Motor neuron (in vitro differentiated cells): ENCODE results near the gene KRT78. TPM values are rescaled to one million over a fixed set of nuclear protein-coding genes. Genes with fewer than 3 reads are reported as not detected.
"Not testable (repeated sequence)": the region's sequence is repeated elsewhere in the genome, so short reads cannot be mapped to it uniquely, and the experiment has no call there.

ENCODE experiments used
- ATAC-seq, 8 experiments: fragments of 200-7000 bp; cut with Tn5 transposase; replicated peaks in 6 of 8; 2 replicates each; pipeline ENCODE4 v1.8.0; 2021; ENCODE audit warnings: mild to moderate bottlenecking in 8 of 8, moderate library complexity in 8 of 8
- H3K27ac ChIP-seq, 2 donors: fragments of 250-450 bp; sonication (Bioruptor Pico); 2 replicates each; pipeline ENCODE4 v1.9.0; 2021; ENCODE audit warnings: antibody characterized with exemption in 2 of 2, mild to moderate bottlenecking in 2 of 2, moderate library complexity in 1 of 2
- H3K4me1 ChIP-seq, 2 donors: fragments of 250-450 bp; sonication (Bioruptor Pico); replicated peaks in 1 of 2; 2 replicates each; pipeline ENCODE4 v1.6.1; 2021; ENCODE audit warnings: antibody characterized with exemption in 2 of 2, mild to moderate bottlenecking in 2 of 2, moderate library complexity in 1 of 2
- H3K4me3 ChIP-seq, 5 donors: fragments of 250-450 bp; sonication (Bioruptor Pico); 2 replicates each; pipeline ENCODE4 v1.9.0; 2021; ENCODE audit warnings: antibody characterized with exemption in 5 of 5, mild to moderate bottlenecking in 5 of 5, moderate library complexity in 4 of 5
- WGBS, 10 experiments: fragments of 450-650 bp; shearing (Covaris generic); methylation state at CpG; one replicate each; pipeline ENCODE4 v1.0.0; 2022; 5-methylcytosine and 5-hydroxymethylcytosine counted together
- in situ Hi-C, 9 experiments: fragments of 400-800 bp; cut with MboI; loops; one replicate each; pipeline ENCODE4 v1.15.0; 2021; ENCODE audit warnings: low sequenced_read_pairs in 9 of 9, low pct_unique_long_range_greater_than_20kb in 2 of 9; ENCODE audit not compliant: unreplicated experiment in 9 of 9
- total RNA-seq, 8 experiments: library from RNA; unstranded; fragments of 300-600 nt; gene quantifications; 2 replicates each; pipeline versions ENCODE4 v1.2.3 to v1.2.4, GENCODE V29; 2022

Gene KRT78
- total RNA-seq, 8 experiments from 2014 or later, result 0.09 to 1.5 (median 0.71) TPM; not detected in 3

DNA sequence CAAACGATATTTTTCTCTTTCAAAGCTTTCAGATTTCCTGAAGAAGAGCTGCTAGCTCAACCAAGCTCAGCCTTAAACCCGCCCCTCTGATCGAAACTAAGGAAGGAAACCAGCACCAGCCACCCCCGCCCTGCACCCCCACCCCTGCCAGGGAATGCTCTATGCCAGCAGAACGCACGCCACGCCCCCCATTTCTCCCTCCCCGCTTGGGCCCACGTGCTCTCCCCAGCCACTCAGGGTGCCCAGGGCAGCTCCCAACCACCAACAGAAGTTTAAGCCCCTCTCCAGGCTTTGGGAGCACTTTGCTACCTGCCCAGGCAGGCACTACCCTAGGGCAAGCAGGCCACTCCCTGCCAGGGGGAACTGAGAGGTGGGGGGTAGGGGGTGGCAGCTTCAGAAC, 18.8 kb upstream of the KRT78 start:
- in situ Hi-C loops, result loop anchor here in 3 of 9 experiments (10.0 to 25.0 kb wide), 3 partner anchors 205 to 283 kb away; partner anchors contain the start of gene KRT2 (in 1 of the 3)
- 100% methylated on average over 1 of the region's 9 CpGs; no CpG with 5 or more reads in 9 of the 10 experiments for WGBS, 10 experiments
- H3K4me3 ChIP-seq, result no peak overlapping the region
- H3K4me1 ChIP-seq, result no peaks in the 10 kb centered on the region
- peak in 1 of 8 experiments; percentile 6 for ATAC-seq
- no peak overlapping the region for H3K27ac ChIP-seq

DNA sequence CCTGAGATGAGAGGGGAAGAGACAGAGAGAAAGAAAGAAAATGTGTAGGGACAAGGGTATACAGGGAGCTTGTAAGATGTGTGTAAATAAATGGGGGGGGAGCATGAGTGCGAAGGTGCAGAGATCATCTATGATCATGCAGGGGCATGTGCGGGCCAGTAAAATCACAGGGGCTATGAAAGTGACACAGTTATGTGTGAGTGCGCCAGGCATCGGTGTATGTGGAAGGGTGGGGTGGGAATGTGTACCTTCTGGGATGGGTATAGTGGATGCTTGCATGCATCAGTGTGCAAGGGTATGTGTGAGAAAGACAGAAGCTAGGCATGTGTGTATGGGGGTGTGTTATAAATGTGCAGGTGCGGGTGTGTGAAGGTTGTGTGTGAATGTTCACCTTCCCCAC, 18.4 kb upstream of the KRT78 start:
- in situ Hi-C loops, result loop anchor here in 3 of 9 experiments (10.0 to 25.0 kb wide), 3 partner anchors 205 to 282 kb away; partner anchors contain the start of gene KRT2 (in 1 of the 3)
- ATAC-seq, result no peak
- H3K27ac ChIP-seq, result no peak overlapping the region
- no peaks in the 10 kb centered on the region for H3K4me1 ChIP-seq
- WGBS, 10 experiments, result 73 to 100% (median 100%) methylated on average over 1 to 2 of the region's 5 CpGs; no CpG with 5 or more reads in 5 of the 10 experiments
- H3K4me3 ChIP-seq, result no peak overlapping the region

DNA sequence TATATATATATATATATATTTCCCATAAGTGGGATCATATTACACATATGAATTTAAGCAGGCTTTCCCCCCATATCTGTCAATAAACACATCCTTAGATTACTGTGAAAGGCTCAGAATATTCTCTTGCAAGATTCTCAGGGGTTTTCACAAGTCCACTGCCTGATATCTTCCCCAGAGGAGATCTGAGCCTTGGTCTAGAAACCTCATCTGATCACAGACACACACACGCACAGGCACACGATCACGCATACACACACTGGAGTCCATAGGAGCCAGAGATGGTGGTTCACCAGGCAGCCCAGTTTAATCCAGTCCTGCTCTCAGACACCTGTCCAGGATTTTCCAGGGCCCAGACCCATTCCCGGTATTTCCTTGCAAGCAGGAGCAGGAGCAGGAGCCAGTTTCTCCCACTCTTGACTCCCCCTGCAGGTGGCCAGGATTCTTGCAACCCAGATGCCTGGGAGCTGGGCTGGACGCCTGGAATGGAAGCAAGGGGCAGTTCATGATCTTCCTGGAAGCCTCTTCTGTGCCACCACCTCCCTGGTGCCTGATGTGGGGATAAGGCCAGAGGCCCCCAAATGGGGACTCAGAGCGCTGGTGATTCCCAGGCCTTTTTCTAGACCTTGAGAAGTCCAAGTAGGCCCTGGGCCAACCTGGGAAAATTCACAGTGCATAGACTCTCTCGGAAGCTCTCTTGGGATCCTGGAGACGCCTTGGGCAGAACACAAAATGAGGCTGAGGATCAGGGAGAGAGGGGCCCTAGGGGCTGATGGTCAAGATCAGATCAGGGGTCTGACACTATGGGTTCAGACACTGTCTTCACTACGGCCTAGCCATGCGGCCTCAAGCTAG, 16.5 kb upstream of the KRT78 start:
- peak; percentile 59 to 95 (median 75) for ATAC-seq
- in situ Hi-C loops, result loop anchor here in 3 of 9 experiments (10.0 to 25.0 kb wide), 3 partner anchors 203 to 281 kb away; partner anchors contain the start of gene KRT2 (in 1 of the 3)
- 0 to 100% (median 40%) methylated on average over 1 to 3 of the region's 10 CpGs; no CpG with 5 or more reads in 6 of the 10 experiments for WGBS, 10 experiments
- H3K4me3 ChIP-seq, result no peak overlapping the region
- no peaks in the 10 kb centered on the region for H3K4me1 ChIP-seq
- no peak overlapping the region for H3K27ac ChIP-seq

DNA sequence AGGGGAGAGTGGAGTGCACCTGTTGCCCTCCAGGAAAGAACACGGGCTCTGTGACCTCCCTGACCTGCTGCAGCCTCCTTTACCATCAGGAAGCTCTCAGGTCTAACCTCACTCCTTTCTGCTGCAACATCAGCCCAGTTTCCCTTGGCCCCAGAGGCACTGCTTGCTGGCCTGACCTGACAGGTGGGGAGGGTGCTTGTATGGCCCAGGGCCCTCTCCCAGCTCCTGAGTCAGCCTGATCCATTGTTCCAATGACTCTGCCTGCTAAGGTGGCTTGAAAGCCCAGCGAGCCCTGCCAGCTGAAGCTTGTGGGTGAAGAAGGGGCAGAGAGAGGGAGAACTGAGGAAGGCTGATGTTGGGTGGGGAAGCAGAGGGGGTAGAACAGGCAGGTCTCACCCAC, 13.2 kb upstream of the KRT78 start:
- H3K27ac ChIP-seq, result no peak overlapping the region
- H3K4me3 ChIP-seq, result no peak overlapping the region
- no peak for ATAC-seq
- 0 to 100% (median 20%) methylated on average over 1 to 2 of the region's 2 CpGs; no CpG with 5 or more reads in 5 of the 10 experiments for WGBS, 10 experiments
- no peaks in the 10 kb centered on the region for H3K4me1 ChIP-seq
- in situ Hi-C loops, result loop anchor here in 3 of 9 experiments (10.0 to 25.0 kb wide), 3 partner anchors 200 to 277 kb away; partner anchors contain the start of gene KRT2 (in 1 of the 3)

DNA sequence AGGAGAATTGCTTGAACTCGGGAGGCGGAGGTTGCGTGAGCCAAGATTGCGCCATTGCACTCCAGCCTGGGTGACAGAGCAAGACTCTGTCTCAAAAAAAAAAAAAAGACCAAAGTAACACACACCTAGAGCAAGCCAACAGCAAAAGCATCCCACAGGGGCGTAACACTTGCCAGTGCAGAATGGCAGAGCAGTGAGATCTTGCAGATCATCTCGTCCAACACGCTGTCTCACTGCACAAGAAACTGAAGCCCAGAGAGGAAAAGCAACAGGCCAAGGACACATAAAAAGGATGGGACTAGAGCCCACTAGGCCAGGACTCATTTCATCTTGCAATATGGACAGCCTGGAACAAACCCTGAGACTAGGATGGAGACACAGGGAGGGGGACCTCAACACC, 12.7 kb upstream of the KRT78 start:
- in situ Hi-C loops, result loop anchor here in 3 of 9 experiments (10.0 to 25.0 kb wide), 3 partner anchors 199 to 277 kb away; partner anchors contain the start of gene KRT2 (in 1 of the 3)
- H3K4me3 ChIP-seq, result no peak overlapping the region

DNA sequence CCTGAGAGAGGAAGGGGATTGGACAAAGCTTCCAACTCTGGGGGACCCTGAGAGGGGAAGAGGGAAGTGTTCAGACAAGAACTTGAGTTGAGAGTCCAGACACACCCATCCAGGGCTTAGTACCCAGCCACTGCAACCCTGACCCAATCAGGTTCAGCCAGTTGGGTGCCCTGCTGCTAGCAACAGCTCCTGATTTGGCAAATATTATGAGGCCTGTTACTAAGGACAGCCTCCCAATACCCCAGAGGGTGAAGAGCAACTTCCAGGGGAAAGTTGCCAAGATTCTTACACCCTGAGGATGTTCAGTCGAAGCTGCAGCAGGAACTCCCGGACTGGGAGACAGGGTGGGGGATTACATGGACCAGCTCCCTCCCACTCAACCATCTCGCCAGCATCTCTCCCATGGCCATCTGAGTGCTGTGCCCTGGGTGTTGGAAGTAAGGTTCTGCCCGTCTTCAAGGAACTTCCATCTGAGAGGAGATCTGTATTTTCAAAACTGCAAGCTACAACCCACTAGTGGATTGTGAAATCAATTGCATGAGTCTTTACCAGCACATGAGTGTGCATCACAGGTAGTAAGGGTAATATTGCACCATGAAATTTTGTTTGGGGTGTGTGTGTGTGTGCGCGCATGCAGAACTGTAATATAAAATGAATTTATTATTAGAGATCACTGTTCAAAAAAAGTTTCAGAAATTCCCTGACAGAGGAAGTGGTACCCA, 11.5 kb upstream of the KRT78 start:
- in situ Hi-C loops, result loop anchor here in 3 of 9 experiments (10.0 to 25.0 kb wide), 3 partner anchors 198 to 275 kb away; partner anchors contain the start of gene KRT2 (in 1 of the 3)
- Histone ChIP-seq H3K27ac (no peak overlapping the region), H3K4me1 (no peaks in the 10 kb centered on the region), H3K4me3 (no peak overlapping the region)
- whole genome bisulfite sequencing, 10 experiments, result 21 to 73% (median 65%) methylated on average over 3 of the region's 6 CpGs; no CpG with 5 or more reads in 6 of the 10 experiments
- peak in 3 of 8 experiments; percentile 98 to 99 (median 99) for ATAC-seq

More for the DNA sequence above, 12.7 kb upstream of the KRT78 start:
- H3K4me1 ChIP-seq, result no peaks in the 10 kb centered on the region
- WGBS, 10 experiments, result 60 to 100% (median 77%) methylated on average over 1 to 6 of the region's 7 CpGs; no CpG with 5 or more reads in 5 of the 10 experiments
- H3K27ac ChIP-seq, result no peak overlapping the region
- ATAC-seq, result no peak

DNA sequence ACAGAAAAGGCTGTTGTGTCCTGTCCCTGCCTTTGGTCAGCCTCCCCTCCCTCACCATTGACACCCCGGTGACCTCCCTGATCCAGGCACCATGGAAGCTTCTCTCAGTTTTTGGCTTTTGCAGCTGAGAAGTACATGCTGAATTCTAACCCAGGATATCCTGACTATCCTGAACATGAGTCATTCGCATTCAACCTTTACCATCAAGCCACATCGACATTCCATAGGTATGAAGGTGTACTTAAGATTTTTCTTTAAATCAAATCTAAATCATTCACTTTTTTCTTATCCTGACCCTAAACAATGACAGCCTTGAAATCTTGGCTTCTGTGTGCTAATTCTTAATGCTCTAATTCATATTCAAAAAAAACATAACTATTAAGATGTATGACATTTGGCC, 8.7 kb upstream of the KRT78 start:
- no peaks in the 10 kb centered on the region for H3K4me1 ChIP-seq
- H3K4me3 ChIP-seq, result no peak overlapping the region
- ATAC-seq, result no peak
- WGBS, 10 experiments, result 63 to 100% (median 95%) methylated on average over 1 to 3 of the region's 3 CpGs; no CpG with 5 or more reads in 2 of the 10 experiments
- no peak overlapping the region for H3K27ac ChIP-seq
- in situ Hi-C loops, result loop anchor here in 2 of 9 experiments (25.0 kb wide), 2 partner anchors 195 to 270 kb away; partner anchors contain the start of gene KRT2 (in 1 of the 2)

DNA sequence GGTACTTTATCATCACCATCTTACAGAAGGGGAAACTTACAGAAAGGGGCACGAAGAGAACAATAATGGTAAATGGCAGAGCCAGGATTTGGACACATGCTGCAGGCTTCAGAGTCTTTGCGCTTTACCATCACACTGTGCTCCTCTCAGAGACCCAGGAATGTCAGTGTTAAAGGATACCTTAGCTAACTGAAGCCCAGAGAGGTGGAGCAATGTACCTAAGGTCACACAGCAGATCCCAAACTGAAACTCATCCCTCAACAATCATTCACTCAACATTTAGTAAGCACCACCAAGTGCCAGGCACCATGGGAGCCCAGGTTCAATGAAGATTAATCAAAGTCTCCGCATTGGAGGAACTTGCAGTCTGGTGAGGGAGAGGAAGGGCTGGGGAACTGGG, 8.0 kb upstream of the KRT78 start:
- ATAC-seq, result no peak
- Histone ChIP-seq H3K4me3 (no peak overlapping the region), H3K4me1 (no peaks in the 10 kb centered on the region), H3K27ac (no peak overlapping the region)
- in situ Hi-C loops, result loop anchor here in 2 of 9 experiments (25.0 kb wide), 2 partner anchors 194 to 269 kb away; partner anchors contain the start of gene KRT2 (in 1 of the 2)
- 17 to 91% (median 77%) methylated on average over 1 to 3 of the region's 3 CpGs; no CpG with 5 or more reads in 4 of the 10 experiments for whole genome bisulfite sequencing, 10 experiments

DNA sequence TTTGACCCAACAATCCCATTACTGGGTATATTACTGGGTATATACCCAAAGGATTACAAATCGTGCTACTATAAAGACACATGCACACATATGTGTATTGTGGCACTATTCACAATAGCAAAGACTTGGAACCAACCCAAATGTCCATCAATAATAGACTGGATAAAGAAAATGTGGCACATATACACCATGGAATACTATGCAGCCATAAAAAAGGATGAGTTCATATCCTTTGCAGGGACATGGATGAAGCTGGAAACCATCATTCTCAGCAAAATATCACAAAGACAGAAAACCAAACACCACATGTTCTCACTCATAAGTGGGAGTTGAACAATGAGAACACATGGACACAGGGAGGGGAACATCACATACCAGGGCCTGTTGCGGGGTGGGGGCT, 7.3 kb upstream of the KRT78 start:
- not testable (repeated sequence) for ATAC-seq, H3K27ac ChIP-seq, H3K4me3 ChIP-seq, H3K4me1 ChIP-seq
- in situ Hi-C loops, result loop anchor here in 2 of 9 experiments (25.0 kb wide), 2 partner anchors 194 to 269 kb away; partner anchors contain the start of gene KRT2 (in 1 of the 2)
- 50 to 100% (median 86%) methylated on average over 1 of the region's 2 CpGs; no CpG with 5 or more reads in 7 of the 10 experiments for WGBS, 10 experiments

DNA sequence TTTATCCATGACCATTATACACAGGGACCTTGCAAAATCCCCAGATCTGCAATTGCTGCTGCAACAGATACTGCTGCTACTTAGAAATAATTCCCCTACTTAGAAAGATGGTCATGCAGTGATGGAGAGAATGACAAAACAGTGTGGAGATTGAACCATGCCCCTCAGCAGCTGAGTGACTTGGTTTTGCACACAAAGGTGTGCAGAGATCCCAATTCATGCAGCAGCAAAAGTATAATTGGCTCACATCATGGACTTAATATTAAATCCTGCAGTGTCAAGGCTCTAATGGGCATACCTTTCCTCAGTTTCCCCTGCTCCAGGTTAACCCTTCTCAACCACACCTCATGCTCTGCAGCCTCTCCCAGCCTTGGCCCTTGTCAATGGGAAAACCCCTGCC, 3.0 kb upstream of the KRT78 start:
- in situ Hi-C loops, result loop anchor here in 2 of 9 experiments (25.0 kb wide), 2 partner anchors 189 to 264 kb away; partner anchors contain the start of gene KRT2 (in 1 of the 2)
- no peaks in the 10 kb centered on the region for H3K4me1 ChIP-seq

DNA sequence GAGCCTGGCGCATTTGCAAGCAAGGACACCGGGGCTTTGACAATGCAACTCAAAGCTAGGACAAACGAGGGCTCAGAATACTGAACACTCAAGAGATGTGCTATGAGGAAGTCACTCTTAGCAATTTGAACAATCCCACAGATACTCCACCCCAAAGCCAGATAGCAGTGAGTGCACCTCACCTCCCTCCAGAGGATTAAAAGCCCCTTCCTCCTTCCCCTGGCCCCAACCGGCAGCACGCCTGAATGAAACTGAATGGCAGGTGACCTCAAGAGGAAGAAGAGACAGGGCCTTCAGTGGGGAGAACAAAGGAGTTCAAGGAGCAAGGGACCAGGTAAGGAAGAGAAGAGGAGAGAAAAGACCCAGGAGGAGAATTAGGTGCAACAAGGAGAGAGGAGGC, 1.9 kb upstream of the KRT78 start:
- WGBS, 10 experiments, result 29 to 100% (median 80%) methylated on average over 1 to 3 of the region's 5 CpGs; no CpG with 5 or more reads in 5 of the 10 experiments
- in situ Hi-C loops, result loop anchor here in 2 of 9 experiments (25.0 kb wide), 2 partner anchors 188 to 263 kb away; partner anchors contain the start of gene KRT2 (in 1 of the 2)
- H3K27ac ChIP-seq, result no peak overlapping the region
- no peak for ATAC-seq
- no peak overlapping the region for H3K4me3 ChIP-seq
- H3K4me1 ChIP-seq, result no peaks in the 10 kb centered on the region

More for the DNA sequence above, 3.0 kb upstream of the KRT78 start:
- Histone ChIP-seq H3K4me3 (no peak overlapping the region), H3K27ac (no peak overlapping the region)
- no peak for ATAC-seq

DNA sequence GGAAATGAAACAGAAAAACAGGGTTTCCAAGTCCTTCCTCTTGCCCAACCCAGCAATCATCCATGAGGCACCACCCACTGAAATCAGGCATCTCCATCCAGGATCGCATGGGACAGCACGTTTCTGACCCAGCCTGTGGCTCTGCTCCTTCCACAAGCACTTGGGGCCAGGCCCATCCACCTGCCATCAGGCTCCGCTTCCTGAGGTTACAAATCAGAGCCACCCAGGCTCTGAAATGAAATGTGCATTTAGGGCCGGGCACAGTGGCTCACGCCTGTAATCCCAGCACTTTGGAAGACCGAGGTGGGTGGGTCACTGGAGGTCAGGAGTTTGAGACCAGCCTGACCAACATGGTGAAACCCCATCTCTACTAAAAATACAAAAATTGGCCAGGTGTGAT, 717 bp upstream of the KRT78 start:
- in situ Hi-C loops, result no loop called here
- 17 to 88% (median 43%) methylated on average over 1 to 4 of the region's 6 CpGs; no CpG with 5 or more reads in 6 of the 10 experiments for WGBS, 10 experiments
- no peak overlapping the region for H3K27ac ChIP-seq
- no peaks in the 10 kb centered on the region for H3K4me1 ChIP-seq
- peak in 1 of 8 experiments; percentile 19 for ATAC-seq
- no peak overlapping the region for H3K4me3 ChIP-seq
